HEK293 (cell line): Measurements from ENCODE around the gene C3orf49.

Experiments used
- CTCF ChIA-PET: fragments of 350-600 bp; formaldehyde crosslinking; extraction: SDS; loops from one replicate; lab custom pipeline; 2021; ENCODE audit warnings: antibody characterized with exemption; lab: Yijun Ruan, JAX
- POLR2A ChIA-PET: fragments of 300-600 bp; formaldehyde crosslinking; extraction: SDS; loops from one replicate; lab custom pipeline; 2020; ENCODE audit warnings: antibody characterized with exemption, inconsistent platforms; lab: Yijun Ruan, JAX
- H3K27ac ChIP-seq: fragments of 200-500 bp; sonication (Bioruptor generic); 2 replicates; pipeline ENCODE4 v1.5.1; 2014; ENCODE audit warnings: low read depth, low read length, control low read depth, inconsistent platforms; ENCODE audit errors: extremely low read depth
- H3K36me3 ChIP-seq, 2 experiments: fragments of 200-500 bp in 1 of 2; sonication (Bioruptor generic) in 1 of 2; 1 replicate in 1 of 2; 2 replicates in 1 of 2; pipeline ENCODE4 v1.5.1; 2014 to 2017; ENCODE audit warnings: inconsistent platforms in 2 of 2, low read length in 2 of 2; ENCODE audit not compliant: control insufficient read depth in 2 of 2, insufficient read depth in 1 of 2
- H3K4me1 ChIP-seq: fragments of 200-500 bp; sonication (Bioruptor generic); 2 replicates; pipeline ENCODE4 v1.5.1; 2014; ENCODE audit warnings: mild to moderate bottlenecking, low read length, inconsistent platforms; ENCODE audit not compliant: control insufficient read depth, insufficient read depth
- H3K4me3 ChIP-seq: 2 replicates; pipeline ENCODE4 v1.5.1; 2011; ENCODE audit warnings: low read depth, mild to moderate bottlenecking, control low read depth, low read length, moderate library complexity
- H3K9me3 ChIP-seq: fragments of 200-500 bp; sonication (Bioruptor generic); 2 replicates; pipeline ENCODE4 v1.5.1; 2014; ENCODE audit warnings: low read depth, low read length, inconsistent platforms; ENCODE audit not compliant: control insufficient read depth, insufficient read depth
- FEZF1 ChIP-seq: fragments of 450-650 bp; formaldehyde crosslinking; IDR thresholded peaks from 2 replicates; pipeline ENCODE4 v1.5.1; 2016; ENCODE audit warnings: missing biosample characterization, missing genetic modification characterization
- HOXD13 ChIP-seq: sonication (generic); formaldehyde crosslinking; IDR thresholded peaks from 2 replicates; pipeline ENCODE4 v1.8.0; 2022; ENCODE audit warnings: missing genetic modification reagents, borderline replicate concordance
- OSR2 ChIP-seq: fragments of 450-650 bp; formaldehyde crosslinking; IDR thresholded peaks from 2 replicates; pipeline ENCODE4 v1.5.1; 2016; ENCODE audit warnings: missing biosample characterization, missing genetic modification characterization
- PRDM6 ChIP-seq: fragments of 450-650 bp; formaldehyde crosslinking; IDR thresholded peaks from 2 replicates; pipeline ENCODE4 v1.5.1; 2017; ENCODE audit warnings: missing biosample characterization, missing genetic modification characterization
- REST ChIP-seq: fragments of 450-650 bp; formaldehyde crosslinking; IDR thresholded peaks from 2 replicates; pipeline ENCODE4 v1.5.1; 2016; ENCODE audit warnings: missing biosample characterization, missing genetic modification characterization
- SCRT2 ChIP-seq: fragments of 450-650 bp; formaldehyde crosslinking; IDR thresholded peaks from 2 replicates; pipeline ENCODE4 v1.5.1; 2016; ENCODE audit warnings: missing biosample characterization, missing genetic modification characterization
- SP3 ChIP-seq: fragments of 450-650 bp; formaldehyde crosslinking; IDR thresholded peaks from 2 replicates; pipeline ENCODE4 v1.5.1; 2016; ENCODE audit warnings: missing biosample characterization, missing genetic modification characterization
- SP7 ChIP-seq: fragments of 450-650 bp; formaldehyde crosslinking; IDR thresholded peaks from 2 replicates; pipeline ENCODE4 v1.5.1; 2016; ENCODE audit warnings: missing biosample characterization, missing genetic modification characterization
- TCF7L2 ChIP-seq: IDR thresholded peaks from 2 replicates; pipeline ENCODE4 v1.6.1; 2011; ENCODE audit warnings: low read depth, mild to moderate bottlenecking, inconsistent platforms, low read length, moderate library complexity, borderline replicate concordance
- WT1 ChIP-seq: fragments of 450-650 bp; formaldehyde crosslinking; IDR thresholded peaks from 2 replicates; pipeline ENCODE4 v1.5.1; 2016; ENCODE audit warnings: missing biosample characterization, missing genetic modification characterization
- YY2 ChIP-seq: fragments of 450-650 bp; formaldehyde crosslinking; IDR thresholded peaks from 2 replicates; pipeline ENCODE4 v1.5.1; 2016; ENCODE audit warnings: missing biosample characterization, missing genetic modification characterization
- ZBTB17 ChIP-seq: fragments of 450-650 bp; formaldehyde crosslinking; IDR thresholded peaks from 2 replicates; pipeline ENCODE4 v1.5.1; 2016; ENCODE audit warnings: missing biosample characterization, missing genetic modification characterization
- ZBTB7A ChIP-seq: fragments of 450-650 bp; formaldehyde crosslinking; IDR thresholded peaks from 2 replicates; pipeline ENCODE4 v1.5.1; 2016; ENCODE audit warnings: low read depth, missing biosample characterization, missing genetic modification characterization
- ZFP3 ChIP-seq: fragments of 450-650 bp; formaldehyde crosslinking; IDR thresholded peaks from 2 replicates; pipeline ENCODE4 v1.5.1; 2016; ENCODE audit warnings: low read depth, missing biosample characterization, missing genetic modification characterization
- ZNF239 ChIP-seq: fragments of 450-650 bp; formaldehyde crosslinking; IDR thresholded peaks from 2 replicates; pipeline ENCODE4 v1.5.1; 2016; ENCODE audit warnings: missing biosample characterization, missing genetic modification characterization
- ZNF391 ChIP-seq: fragments of 450-650 bp; formaldehyde crosslinking; IDR thresholded peaks from 2 replicates; pipeline ENCODE4 v1.5.1; 2016; ENCODE audit warnings: low read depth, missing biosample characterization, missing genetic modification characterization, borderline replicate concordance
- ZNF416 ChIP-seq: fragments of 450-650 bp; formaldehyde crosslinking; IDR thresholded peaks from 2 replicates; pipeline ENCODE4 v1.5.1; 2016; ENCODE audit warnings: missing biosample characterization, missing genetic modification characterization
- ZNF449 ChIP-seq: fragments of 450-650 bp; formaldehyde crosslinking; IDR thresholded peaks from 2 replicates; pipeline ENCODE4 v1.5.1; 2017; ENCODE audit warnings: missing biosample characterization, mild to moderate bottlenecking, missing genetic modification characterization, moderate library complexity
- ZNF488 ChIP-seq: fragments of 450-650 bp; formaldehyde crosslinking; IDR thresholded peaks from 2 replicates; pipeline ENCODE4 v1.5.1; 2016; ENCODE audit warnings: missing biosample characterization, missing genetic modification characterization
- ZNF501 ChIP-seq: fragments of 450-650 bp; formaldehyde crosslinking; IDR thresholded peaks from 2 replicates; pipeline ENCODE4 v1.5.1; 2016; ENCODE audit warnings: missing biosample characterization, missing genetic modification characterization
- ZNF610 ChIP-seq: fragments of 450-650 bp; formaldehyde crosslinking; IDR thresholded peaks from 2 replicates; pipeline ENCODE4 v1.5.1; 2016; ENCODE audit warnings: missing biosample characterization, missing genetic modification characterization, borderline replicate concordance
- ZNF623 ChIP-seq: fragments of 450-650 bp; formaldehyde crosslinking; IDR thresholded peaks from 2 replicates; pipeline ENCODE4 v1.5.1; 2016; ENCODE audit warnings: missing biosample characterization, missing genetic modification characterization
- ZNF654 ChIP-seq: fragments of 450-650 bp; formaldehyde crosslinking; IDR thresholded peaks from 2 replicates; pipeline ENCODE4 v1.5.1; 2016; ENCODE audit warnings: low read depth, missing biosample characterization, missing genetic modification characterization
- ZSCAN18 ChIP-seq: fragments of 450-650 bp; formaldehyde crosslinking; IDR thresholded peaks from 2 replicates; pipeline ENCODE4 v1.5.1; 2016; ENCODE audit warnings: missing biosample characterization, missing genetic modification characterization

The C3orf49 gene

GRCh38 chr3:63872135-63872924, 53.2 kb downstream of the C3orf49 start:
- ChIA-PET POLR2A (no interaction called here), CTCF (no interaction called here)
- Histone ChIP-seq H3K4me3 (no peak overlapping the region), H3K36me3 (peaks cover 0 to 2% of the 10 kb centered on the region in 2 experiments; a peak in 1 of 3 replicates), H3K9me3 (no peaks in the 10 kb centered on the region), H3K27ac (no peak overlapping the region), H3K4me1 (peaks cover 5% of the 10 kb centered on the region)
- peak; percentile 76 for TF ChIP-seq ZBTB17
- no peak for TF ChIP-seq WT1

- H3K36me3 ChIP-seq = no peaks in the 10 kb centered on the region
- H3K4me3 ChIP-seq = no peak overlapping the region
- no peak overlapping the region for H3K27ac ChIP-seq
- H3K9me3 ChIP-seq = no peaks in the 10 kb centered on the region
- H3K4me1 ChIP-seq = peaks cover 5% of the 10 kb centered on the region
- TF ChIP-seq ZNF488 (no peak), ZBTB17 (no peak), ZNF501 (tag by site-specific recombination) (no peak), ZNF654 (tag by site-specific recombination) (no peak), ZNF391 (no peak), ZNF239 (tag by site-specific recombination) (no peak), REST (tag by site-specific recombination) (no peak), SCRT2 (no peak), PRDM6 (tag by site-specific recombination) (no peak), ZNF623 (tag by site-specific recombination) (no peak), ZFP3 (tag by site-specific recombination) (no peak), ZNF416 (no peak)
- POLR2A ChIA-PET = no interaction called here
- CTCF ChIA-PET = interaction anchor here (0.7 to 0.9 kb wide), 2 partner anchors 17 to 86 kb away, joined by 3 to 4 read pairs; no protein-coding TSS in a partner anchor
These were observed 55.7 kb downstream of the C3orf49 start for GRCh38 chr3:63874769-63875168.

GRCh38 chr3:63875510-63875909, 56.4 kb downstream of the C3orf49 start:
- Histone ChIP-seq H3K4me3 (no peak overlapping the region), H3K36me3 (no peaks in the 10 kb centered on the region), H3K27ac (no peak overlapping the region; the same call in 1 of the 2 replicates), H3K4me1 (peaks cover 5% of the 10 kb centered on the region), H3K9me3 (no peaks in the 10 kb centered on the region)
- CTCF ChIA-PET = no interaction called here
- POLR2A ChIA-PET = no interaction called here
- TF ChIP-seq FEZF1 (tag by site-specific recombination) (peak; percentile 39; the same call in 1 of the 2 replicates), SP3 (tag by site-specific recombination) (no peak), ZNF449 (tag by site-specific recombination) (no peak), ZSCAN18 (tag by site-specific recombination) (no peak), HOXD13 (CRISPR knock-in tag) (no peak), ZBTB7A (tag by site-specific recombination) (no peak), ZNF610 (tag by site-specific recombination) (no peak), WT1 (no peak), SP7 (tag by site-specific recombination) (peak; percentile 96), TCF7L2 (no peak), YY2 (tag by site-specific recombination) (no peak), OSR2 (tag by site-specific recombination) (peak; percentile 50)
